ENCODE results near the gene FAM131C.

Gene FAM131C

GRCh38 chr1:16014509-16015482, 58.7 kb downstream of the FAM131C start:
- FAIRE-seq: no peak

- FAIRE-seq: no peak
Observed at GRCh38 chr1:16013908-16014258, 59.6 kb downstream of the FAM131C start.

GRCh38 chr1:16013220-16013907, 60.1 kb downstream of the FAM131C start:
- FAIRE-seq: no peak

- no peak for FAIRE-seq
Observed at GRCh38 chr1:16012590-16013219, 60.7 kb downstream of the FAM131C start.

GRCh38 chr1:16011936-16012589, 61.4 kb downstream of the FAM131C start:
- FAIRE-seq: no peak

- no peak for FAIRE-seq
Observed at GRCh38 chr1:16010837-16011236, 62.6 kb downstream of the FAM131C start.

GRCh38 chr1:16009678-16010077, 63.8 kb downstream of the FAM131C start:
- no peak for FAIRE-seq

GRCh38 chr1:16009030-16009460, 64.4 kb downstream of the FAM131C start:
- FAIRE-seq: no peak
